Stimulated activated CD4-positive, alpha-beta T cell treated with anti-CD3 and anti-CD28 coated beads, Interleukin-15, amount 100 ng/mL, for 1 hour (primary cell): ENCODE measurements around the gene GRIN2C.

Experiments
- DNase-seq, 2 donors: peaks; one replicate each; pipeline ENCODE4 v3.0.0-alpha.2; 2020; ENCODE audit warnings: low read depth in 1 of 2, low spot score in 1 of 2

Gene GRIN2C

DNA sequence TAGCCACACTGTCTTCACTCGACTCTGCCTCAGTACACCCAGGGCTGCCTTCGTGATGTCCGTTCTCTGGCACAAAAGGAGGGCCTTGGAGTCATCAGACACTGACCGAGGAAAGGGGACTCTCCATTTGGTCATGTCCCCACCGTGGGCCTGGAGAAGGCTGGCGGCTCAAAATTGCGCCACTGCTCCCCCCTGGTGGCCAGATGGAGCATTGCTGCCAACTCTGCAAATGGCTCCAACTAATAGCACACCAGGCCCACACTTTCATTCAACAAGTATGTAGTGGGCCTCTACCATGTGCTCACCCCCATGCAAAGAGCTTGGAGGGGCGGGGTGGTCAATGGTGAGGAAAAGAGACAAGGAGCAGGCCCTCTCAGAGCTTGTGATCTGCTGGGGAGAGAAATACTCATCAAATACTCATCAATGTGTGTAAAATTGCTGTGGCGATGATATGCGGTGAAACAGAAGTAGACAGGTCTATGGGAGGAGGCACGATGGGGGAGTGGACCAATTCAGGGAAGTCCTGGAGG lies 5.2 kb upstream of the GRIN2C start:
- DNase-seq = peak; percentile 54 to 65

DNA sequence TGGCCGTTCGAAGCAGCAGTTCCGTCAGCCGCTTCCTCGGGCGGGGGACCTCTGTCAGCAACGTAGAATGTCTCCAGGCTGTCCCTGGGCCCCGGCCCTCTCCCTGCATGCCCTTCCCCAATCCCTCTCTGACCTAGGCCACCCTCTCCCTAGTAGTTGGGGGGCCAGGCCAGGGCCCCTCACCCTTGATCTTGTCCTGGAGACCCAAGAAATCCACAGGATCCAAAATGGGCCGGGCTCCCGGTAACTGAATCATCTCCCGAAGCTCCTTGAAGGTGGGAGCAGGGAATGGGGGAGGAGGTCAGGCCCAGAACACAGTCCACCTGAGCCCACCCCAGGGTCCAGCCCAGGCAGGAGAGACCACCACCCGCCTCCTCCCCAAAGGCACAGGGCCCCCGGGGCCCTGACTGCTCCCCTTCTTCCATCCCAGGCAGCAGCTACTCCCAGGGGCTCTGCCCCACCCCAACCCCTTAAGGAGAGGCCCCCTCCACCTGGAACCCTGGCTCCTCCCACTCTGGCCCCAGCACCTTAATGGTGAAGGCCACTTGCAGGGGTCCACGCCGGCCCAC lies 4.7 kb upstream of the GRIN2C start:
- DNase-seq = no peak

DNA sequence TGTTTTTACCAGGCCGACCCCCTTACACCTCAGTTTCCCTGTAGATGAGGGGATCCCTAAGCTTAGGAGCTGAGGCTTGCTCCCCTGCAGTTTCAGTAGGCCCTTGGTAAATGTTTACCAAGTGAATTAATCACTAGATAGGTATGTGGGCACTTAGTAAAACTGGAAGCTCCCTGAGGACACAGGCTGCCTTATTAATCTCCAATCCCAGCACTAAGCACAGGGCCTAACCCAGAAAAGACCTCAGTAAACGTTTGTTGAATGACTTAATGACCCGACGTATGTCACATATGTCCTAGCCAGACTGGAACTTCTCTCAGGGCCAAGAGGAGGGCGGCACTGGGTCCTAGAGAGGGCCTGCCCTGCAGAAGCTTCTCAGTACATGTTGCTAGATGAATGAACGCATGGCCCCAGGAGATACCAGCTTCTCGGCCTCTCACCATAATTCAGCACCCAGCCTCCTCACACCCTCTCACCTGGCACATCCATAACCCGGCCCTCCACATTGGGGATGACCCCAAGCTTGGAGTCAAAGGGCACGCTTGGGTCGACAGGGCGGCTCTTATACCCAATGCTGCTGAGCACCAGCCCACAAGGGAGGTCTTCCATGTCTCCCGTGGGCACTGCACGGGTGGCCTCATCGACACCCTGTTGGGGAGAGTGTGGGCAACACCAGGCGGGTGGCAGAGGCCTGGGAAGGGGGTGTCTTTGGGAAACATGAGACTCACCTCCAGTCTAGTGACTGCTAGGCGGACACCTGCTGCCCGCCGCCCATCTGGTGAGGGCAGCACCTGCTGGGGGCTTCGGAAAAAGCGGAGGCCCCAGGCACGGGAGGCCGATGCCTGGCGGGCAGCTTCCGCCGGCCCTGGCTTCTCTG lies 4.0 kb upstream of the GRIN2C start:
- DNase-seq = no peak

DNA sequence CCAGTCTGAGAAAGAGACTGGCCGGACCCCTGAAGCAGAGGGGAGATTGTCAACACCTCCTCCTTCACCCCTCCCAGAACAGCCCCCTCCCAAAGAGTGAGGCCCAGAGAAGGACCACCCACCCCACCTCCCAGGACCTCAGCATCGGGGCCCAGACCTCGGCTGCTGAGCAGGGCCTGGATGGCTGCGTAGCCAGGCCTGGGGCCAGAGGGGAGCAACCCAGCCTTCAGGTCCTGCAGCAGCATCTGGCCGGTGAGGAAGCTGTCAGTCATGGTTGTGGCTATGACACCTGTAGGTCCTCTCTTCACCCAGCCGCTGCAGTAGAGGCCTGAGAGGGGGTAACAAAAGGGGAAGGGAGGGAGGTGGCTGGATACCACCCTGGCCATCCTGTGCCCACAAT lies 3.2 kb upstream of the GRIN2C start:
- DNase-seq = no peak

DNA sequence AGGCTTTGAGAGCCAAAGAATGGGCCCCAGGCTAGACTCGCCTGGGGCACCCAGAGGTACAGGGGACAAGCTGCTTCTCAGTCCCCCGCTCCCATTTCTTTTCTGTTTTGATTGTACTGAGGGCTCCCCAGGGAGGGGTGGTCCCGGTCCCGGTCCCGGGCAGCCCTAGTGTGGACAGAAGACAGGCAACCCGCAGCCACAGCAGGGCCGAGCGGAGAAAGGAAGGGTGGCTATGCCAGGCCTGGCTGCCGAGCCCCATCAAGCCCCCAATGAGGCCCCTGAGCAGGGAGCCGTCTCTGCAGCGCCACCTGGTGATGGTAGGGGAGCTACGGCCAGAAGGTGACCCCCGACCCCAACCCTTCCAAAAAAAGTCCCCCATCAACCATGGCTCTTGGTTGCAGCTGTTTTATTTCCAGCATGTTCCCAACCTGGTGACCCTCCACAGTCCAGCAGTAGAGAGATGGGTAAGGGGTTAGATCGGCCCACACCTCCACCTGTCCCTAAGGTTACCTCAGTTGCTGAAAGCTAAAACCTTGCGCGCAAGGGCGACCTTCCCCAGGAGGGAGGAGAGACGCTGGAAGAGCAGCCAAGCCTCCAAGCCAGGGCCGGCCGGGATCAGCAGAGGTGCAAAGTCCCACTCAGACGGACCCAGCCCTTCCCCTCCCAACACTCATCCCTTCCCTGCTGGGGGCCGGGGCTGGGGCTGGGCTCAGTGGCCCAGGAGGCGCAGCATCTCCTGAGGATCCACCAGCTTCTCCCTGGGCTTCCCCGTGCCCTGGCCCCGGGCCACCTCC lies 2.6 kb upstream of the GRIN2C start:
- peak; percentile 46 to 65 for DNase-seq

DNA sequence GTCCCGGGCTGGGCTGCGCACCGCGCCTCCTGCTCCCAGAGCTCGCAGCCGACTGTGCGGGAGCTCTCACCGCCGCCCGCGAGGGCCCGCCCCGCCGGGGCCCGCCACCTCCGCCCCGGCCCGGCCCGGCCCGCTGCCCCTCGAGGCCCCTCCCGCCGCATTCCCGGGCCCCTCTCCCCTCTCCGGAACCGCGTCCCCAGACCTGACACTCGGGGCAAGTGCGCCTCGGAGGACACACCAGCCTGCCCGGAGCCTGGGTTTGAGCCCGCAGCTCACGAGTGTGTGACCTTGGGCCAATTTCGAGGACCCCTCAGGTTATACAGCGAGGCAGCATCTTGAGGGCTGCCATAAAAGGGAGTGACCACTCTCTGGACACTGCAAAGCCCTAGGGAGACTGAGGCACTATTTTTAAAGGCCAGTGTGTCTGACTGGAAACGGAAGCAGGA lies 2.0 kb upstream of the GRIN2C start:
- no peak for DNase-seq

DNA sequence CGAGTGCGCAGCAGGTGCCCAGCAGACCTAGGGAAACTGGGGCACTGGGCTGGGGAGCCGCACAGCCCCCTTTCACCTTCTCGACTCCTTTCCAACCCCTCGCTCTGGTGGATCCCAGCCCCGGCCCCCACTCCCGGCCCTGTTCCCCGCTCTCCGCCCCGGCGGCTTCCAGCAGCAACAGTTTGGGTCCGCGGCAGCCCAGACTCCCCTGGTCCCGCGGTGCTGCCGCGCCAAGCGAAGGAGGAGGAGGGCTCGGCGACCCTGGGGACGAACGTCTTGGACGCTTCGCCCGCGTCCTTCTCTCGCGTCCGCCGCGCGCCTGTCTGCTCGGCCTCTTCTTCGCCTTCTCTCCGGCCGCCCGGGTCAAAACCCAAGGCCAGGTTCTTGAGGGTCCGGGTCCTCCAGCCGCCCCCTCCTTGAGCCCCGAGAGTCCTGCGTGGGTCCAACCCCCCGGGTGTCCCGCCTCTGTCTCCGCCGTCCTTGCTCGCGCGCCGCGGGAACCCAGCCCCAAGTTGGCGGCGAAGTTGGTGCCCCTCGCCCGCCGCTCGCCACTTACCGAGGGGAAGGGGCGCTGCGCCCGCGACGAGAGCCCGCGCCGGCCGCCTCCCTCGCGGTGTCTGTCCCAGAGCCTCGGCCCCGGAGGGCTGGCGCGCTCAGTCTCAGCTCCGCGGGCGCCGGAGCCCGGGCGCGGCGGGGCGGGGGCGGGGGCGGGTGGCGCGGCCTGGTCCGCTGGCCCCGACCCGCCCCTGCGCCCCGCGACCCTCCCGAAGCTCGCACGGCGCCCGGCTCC lies 1.4 kb upstream of the GRIN2C start:
- DNase-seq = no peak

DNA sequence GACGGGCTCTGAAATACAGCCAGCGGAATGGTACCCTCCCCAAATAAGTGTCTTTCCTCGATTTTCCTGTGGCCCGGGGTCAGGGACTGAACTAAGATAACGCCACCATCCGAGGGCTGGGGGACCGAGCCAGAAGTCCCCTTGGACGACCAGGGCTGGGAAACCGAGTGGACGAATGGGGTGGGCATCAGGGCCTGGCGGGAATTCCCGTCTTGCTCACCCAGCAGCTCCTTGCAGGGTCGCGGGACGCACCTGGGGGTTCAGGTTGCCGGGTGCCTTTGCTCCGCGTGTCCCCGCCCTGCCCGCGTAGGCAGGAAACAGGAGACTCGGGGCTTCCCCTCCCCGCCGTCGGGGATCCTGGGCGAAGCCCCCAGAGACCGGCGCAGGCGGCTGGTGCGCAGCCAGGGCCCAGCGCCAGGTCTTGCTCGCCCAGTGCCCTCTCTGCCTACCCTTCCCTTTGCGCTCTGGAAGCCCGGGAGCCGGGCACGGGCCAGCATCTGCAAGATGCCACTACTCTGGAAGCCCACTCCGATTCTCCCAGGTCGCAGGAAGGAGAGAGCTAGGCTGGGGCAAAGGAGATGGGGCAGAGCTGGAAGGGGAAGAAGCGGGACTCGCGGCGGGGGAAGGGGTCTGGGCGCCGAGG lies 665 bp upstream of the GRIN2C start:
- DNase-seq = no peak

DNA sequence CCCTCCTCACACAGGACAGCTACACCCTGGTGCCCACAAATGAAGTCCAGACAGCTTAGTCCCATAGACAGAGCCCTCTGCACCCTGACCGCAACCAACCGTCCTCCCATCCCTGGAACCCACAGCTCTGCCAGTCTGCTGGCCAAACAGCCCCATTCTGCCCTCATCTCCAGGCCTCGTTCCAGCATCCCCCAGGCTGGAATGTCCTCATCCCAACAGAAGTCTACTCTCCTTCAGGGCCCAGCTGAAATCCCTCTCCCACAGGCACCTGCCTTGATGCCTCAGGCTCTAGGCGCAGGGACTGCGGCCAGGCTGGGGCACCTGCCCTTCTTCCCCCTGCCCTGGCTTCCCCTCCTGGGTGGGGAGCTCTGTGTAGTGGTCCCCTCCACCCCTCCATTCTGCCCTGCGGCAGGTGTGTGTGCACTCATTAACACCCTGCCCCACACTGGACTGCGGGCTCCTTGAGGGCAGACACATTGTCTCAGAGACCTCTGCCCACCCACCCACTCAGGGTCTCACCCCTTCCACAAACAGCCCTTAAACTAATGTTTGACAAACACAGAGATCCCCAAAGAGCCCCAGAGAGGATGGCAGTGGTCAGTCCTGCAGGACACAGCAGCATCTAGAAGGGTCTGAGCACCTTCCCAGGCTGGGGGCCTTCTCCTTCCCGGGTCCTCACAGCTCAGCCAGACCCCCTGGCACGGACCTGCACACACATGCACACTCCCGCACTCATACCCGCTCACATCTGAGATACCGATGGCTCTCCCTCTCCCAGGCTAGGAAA lies 820 bp downstream of the GRIN2C start:
- DNase-seq = no peak

DNA sequence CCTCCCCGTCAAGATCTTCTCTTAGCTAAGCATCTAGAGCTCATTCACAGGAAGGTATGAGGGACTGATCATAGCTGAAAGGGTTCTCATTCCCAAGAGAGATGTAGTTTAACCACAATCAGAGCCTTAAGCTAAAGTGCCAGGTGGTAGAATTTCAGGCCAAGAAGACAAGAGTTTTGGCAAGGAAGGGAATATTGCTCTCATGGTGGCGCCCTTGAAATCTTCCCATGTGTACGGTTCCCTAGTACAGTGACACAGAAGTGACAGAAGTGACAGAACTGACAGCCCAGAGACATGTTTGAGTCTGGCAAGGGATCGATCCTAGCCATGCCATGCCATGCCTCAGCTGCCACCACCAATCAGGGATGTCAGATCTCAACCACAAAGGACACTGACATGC lies 2.5 kb downstream of the GRIN2C start:
- DNase-seq = no peak

DNA sequence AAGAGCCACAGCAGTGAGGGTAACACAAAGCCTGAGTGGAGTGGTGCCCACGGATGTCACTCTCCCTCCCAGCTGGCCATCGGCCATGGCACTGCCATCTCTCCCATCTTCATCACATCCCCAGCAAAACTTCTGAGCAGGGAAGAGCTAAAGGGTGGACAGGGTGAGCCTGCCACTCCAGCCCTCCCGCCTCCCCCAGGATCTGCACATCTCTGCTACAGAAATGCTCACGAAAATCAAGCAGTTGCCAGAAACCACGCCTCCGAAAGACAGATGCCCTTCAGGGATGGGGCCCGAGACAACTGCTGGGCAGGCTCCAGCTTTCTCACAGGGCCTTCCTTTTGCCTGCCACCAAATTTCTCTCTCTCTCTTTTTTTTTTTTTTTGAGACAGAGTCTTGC lies 3.6 kb downstream of the GRIN2C start:
- no peak for DNase-seq

DNA sequence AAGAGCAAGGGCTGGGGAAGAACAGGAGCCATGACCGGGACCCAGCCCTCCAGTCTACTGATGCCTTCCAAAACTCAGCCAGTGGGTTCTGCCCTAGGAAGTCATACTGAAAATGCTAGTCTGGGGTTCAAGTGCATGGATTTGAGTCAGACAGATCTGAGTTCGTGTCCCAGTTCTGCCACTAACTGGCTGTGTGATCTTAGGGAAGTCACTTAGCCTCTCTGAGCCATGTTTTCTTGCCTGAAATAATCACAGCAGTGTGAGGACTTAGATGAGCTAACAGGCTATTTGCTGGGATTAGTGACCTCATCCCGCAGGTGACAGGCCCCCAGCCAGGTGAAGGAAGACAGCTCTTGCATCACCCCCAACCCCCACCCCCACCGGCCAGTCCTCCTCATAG lies 4.4 kb downstream of the GRIN2C start:
- DNase-seq = no peak

DNA sequence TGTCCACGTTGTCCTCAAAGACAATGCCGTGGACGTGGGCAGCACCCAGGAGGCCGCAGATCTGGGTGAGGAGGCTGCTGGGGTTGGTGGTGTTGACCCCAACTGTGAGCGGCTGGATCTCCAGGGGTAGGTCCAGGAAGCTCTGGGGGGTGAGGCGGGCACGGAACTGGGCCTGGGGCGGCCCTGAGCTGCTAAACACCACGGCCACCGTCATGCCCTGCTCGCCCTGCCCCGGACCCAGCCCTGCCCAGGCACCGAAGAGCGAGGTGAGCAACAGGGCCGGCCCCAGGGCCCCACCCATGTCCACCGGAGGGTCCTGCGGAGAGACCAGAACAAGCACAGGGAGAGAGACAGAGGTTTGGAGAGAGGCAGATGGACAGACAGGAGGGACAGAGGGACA lies 4.9 kb downstream of the GRIN2C start:
- DNase-seq = no peak

DNA sequence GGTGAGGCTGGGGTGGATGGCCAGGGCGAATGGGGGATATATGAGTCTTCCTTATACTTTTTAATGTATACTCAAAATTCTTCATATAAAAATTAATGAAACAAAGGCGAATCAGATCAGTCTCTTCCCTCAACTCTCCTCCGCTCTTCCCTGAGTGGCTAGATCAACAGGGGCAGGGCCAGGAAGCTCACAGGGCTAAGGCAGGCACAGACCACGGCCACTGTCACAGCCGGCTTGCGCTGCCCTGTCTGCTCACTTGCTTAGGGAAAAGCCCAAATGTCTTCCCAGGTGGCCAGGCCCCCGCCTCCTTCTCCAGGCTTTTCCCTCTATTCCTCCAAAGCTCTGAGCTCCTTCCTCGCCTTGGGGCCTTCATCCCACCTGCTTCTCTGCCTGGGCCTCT lies 6.0 kb downstream of the GRIN2C start:
- no peak for DNase-seq

DNA sequence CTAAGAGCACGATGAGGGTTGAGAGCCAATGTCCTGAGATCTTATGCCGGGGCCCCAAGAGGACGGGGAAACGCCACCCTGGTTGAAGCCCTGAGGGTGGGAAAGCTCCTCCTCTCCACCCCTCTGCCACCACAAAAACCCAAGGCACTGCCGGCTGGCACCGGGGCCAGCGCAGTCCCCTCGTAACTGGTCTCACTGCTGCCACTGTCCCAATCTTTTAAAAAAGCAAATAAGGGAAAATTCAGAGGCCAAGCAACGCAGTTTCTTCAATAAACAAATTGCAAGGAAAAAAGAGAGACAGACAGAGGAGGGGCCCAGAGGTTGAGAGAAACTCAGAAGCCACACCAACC lies 6.7 kb downstream of the GRIN2C start:
- no peak for DNase-seq

DNA sequence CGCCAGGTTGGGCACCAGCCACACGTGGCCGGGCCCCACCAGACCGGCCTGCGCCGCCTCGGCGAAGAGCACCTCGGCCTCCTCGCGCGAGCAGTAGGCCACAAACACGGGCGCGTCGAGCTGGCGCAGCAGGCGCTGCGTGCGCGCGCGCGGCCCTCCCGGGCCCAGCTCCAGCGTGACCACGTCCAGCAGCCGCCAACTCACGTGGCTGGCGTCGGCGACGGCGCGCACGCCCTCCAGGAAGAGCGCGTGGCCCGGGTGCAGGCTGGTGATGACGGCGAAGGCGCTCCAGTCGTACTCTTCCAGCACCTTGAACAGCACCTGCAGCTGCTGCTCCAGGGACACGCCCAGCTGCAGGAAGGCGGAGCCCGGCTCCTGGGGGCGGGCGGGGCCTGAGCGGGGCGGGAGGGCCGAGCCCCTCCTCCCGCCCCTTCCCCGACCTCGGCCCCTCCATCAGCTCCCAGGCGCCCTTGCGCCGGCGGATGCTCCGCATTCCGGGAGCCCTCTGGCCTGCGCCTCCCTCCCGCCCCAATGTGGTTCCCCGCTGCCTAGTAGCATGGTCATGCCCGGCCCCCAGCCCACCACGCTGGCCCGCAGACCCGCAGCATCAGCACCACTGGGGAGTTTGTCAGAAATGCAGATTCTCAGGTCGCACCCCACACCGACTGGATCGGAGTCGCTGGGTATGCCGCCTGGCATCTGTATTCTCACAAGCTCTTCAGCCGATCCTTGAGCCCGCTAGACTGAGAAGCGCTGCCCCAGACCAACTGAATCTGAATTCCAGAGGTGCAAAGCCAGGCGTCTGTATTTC lies 7.2 kb downstream of the GRIN2C start:
- DNase-seq = peak; percentile 31 to 53

DNA sequence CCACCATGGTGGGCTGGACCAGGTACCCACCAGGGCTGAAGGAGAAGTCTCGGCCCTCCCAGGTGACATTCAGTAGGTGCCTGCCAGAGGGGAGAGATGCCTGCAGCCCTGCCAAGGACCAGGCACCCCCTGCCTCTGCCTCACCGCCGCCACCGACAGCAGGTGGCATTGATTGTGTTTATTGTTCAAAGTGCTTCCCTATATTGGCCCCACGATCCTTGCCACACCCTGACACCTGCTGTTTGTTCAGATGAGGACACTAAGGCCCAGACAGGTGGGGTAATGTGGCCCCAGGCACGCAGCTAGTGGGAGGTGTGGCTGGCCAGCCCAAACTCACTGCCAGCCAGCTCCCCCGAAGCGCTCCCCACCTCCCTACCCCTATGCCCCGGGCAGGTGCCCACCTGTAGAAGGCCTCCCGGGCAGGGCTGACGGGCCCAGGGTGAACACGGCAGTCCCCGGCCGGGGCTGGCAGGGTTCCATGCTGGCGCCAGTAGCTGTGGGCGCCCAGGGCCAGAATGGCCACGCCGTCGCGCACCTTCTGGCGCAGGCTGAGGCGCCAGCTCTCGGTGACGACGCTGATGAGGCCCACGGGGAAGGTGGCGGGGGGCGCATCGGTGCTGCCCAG lies 8.0 kb downstream of the GRIN2C start:
- DNase-seq = no peak

DNA sequence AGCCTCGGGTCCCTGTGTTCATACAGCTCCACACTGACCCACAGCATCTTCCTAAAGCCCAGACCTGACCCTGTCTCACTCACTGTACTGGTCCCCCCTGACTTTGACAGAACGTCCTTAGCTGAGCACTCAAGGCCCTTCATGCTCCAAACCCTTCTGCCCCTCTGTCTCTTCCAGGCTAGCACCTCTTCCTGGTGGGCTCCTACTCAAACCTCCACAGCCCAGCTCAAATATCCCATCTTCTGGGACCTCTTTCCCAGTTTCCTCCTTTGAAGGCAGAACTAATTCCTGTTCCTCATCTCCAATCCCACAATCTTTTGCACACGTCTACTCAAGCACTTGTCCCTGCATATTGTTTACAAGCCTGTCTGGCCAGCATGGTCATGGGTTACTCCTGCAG lies 8.8 kb downstream of the GRIN2C start:
- no peak for DNase-seq

DNA sequence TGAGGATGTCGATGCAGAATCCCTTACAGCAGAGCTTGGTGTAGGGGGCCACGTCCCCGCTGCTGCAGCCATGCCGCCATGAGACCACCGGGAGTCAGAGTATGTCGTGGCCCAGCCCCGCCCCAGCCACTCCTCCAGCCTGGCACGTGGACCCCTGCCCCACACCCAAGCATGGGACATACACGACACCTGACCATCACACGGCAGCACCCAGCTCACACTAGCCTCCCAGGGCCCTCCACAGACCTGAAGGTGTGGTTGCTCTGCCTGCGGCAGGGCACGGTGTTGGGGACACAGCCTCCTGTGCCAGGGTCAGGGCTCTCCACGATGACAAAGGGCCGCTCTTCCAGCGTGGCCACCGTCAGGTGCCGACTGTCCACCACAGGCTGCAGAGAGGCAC lies 9.4 kb downstream of the GRIN2C start:
- DNase-seq = no peak
